GM23338 (cell line): ENCODE measurements around the gene FRK. TPM values are rescaled to one million over a fixed set of nuclear protein-coding genes. Genes with fewer than 3 reads are reported as not detected.

Experiments used
- ATAC-seq: fragments of 200-7000 bp; cut with Tn5 transposase; 3 replicates; pipeline ENCODE4 v1.9.1; 2020
- DNase-seq: peaks from one replicate; pipeline ENCODE4 v3.0.0-alpha.2; 2015; ENCODE audit warnings: low spot score
- H2AFZ ChIP-seq: fragments of 200-600 bp; sonication (generic); 2 replicates; pipeline ENCODE4 v1.8.0; 2016; ENCODE audit warnings: antibody characterized with exemption, mild to moderate bottlenecking, moderate library complexity
- H3F3A ChIP-seq: fragments of 200-600 bp; sonication (generic); replicated peaks from 2 replicates; pipeline ENCODE4 v1.8.0; 2017; ENCODE audit warnings: antibody characterized with exemption, mixed run types, low read depth
- H3K27ac ChIP-seq: fragments of 200-600 bp; sonication (generic); 2 replicates; pipeline ENCODE4 v1.6.1; 2016; ENCODE audit warnings: low read depth
- H3K27me3 ChIP-seq: fragments of 200-600 bp; sonication (generic); 2 replicates; pipeline ENCODE4 v1.8.0; 2016; ENCODE audit warnings: mild to moderate bottlenecking, mixed run types, moderate library complexity; ENCODE audit not compliant: insufficient read depth
- H3K36me3 ChIP-seq: fragments of 200-600 bp; sonication (generic); 2 replicates; pipeline ENCODE4 v1.8.0; 2016; ENCODE audit warnings: mild to moderate bottlenecking; ENCODE audit not compliant: insufficient read depth
- H3K4me1 ChIP-seq: fragments of 200-600 bp; sonication (generic); 2 replicates; pipeline ENCODE4 v1.8.0; 2016; ENCODE audit warnings: mild to moderate bottlenecking, moderate library complexity; ENCODE audit not compliant: insufficient read depth
- H3K4me2 ChIP-seq: fragments of 200-600 bp; sonication (generic); 2 replicates; pipeline ENCODE4 v1.7.1; 2017; ENCODE audit warnings: mixed run types
- H3K4me3 ChIP-seq: fragments of 200-600 bp; sonication (generic); 2 replicates; pipeline ENCODE4 v1.6.1; 2016; ENCODE audit warnings: mixed run types
- H3K79me2 ChIP-seq: fragments of 200-600 bp; sonication (generic); replicated peaks from 2 replicates; pipeline ENCODE4 v1.8.0; 2017; ENCODE audit warnings: mild to moderate bottlenecking; ENCODE audit not compliant: insufficient read depth
- H3K9me2 ChIP-seq: fragments of 200-600 bp; sonication (generic); 2 replicates; pipeline ENCODE4 v1.8.0; 2017; ENCODE audit not compliant: insufficient read depth
- H4K20me1 ChIP-seq: fragments of 200-600 bp; sonication (generic); replicated peaks from 2 replicates; pipeline ENCODE4 v1.8.0; 2017; ENCODE audit warnings: mild to moderate bottlenecking; ENCODE audit not compliant: insufficient read depth
- H3K27ac Mint-ChIP-seq: 2 replicates; pipeline ENCODE4 v1.8.0; 2020; ENCODE audit warnings: inconsistent platforms, mild to moderate bottlenecking, moderate library complexity, mixed read lengths
- H3K27me3 Mint-ChIP-seq: 3 replicates; pipeline ENCODE4 v1.8.0; 2022; ENCODE audit warnings: low read depth, mild to moderate bottlenecking, moderate library complexity, mixed read lengths, inconsistent platforms; ENCODE audit not compliant: insufficient read depth, poor library complexity
- H3K36me3 Mint-ChIP-seq: 3 replicates; pipeline ENCODE4 v1.8.0; 2021; ENCODE audit warnings: low read depth, mild to moderate bottlenecking, inconsistent platforms, moderate library complexity, mixed read lengths
- H3K4me1 Mint-ChIP-seq: 3 replicates; pipeline ENCODE4 v1.8.0; 2020; ENCODE audit warnings: mild to moderate bottlenecking, inconsistent platforms, mixed read lengths
- H3K4me3 Mint-ChIP-seq: 3 replicates; pipeline ENCODE4 v1.8.0; 2021; ENCODE audit warnings: moderate library complexity, mild to moderate bottlenecking, inconsistent platforms, mixed read lengths
- H3K9me3 Mint-ChIP-seq: 3 replicates; pipeline ENCODE4 v1.8.0; 2020; ENCODE audit warnings: moderate library complexity, mild to moderate bottlenecking, inconsistent platforms, mixed read lengths
- CREB1 ChIP-seq: fragments of 250-450 bp; sonication (Bioruptor Pico); IDR thresholded peaks from 2 replicates; pipeline ENCODE4 v1.5.0; 2020; ENCODE audit warnings: low read depth, mild to moderate bottlenecking, moderate library complexity
- NANOG ChIP-seq: IDR thresholded peaks from 2 replicates; pipeline ENCODE4 v1.6.1; 2016; ENCODE audit warnings: antibody characterized with exemption, borderline replicate concordance
- STAT1 ChIP-seq: IDR thresholded peaks from one replicate; pipeline ENCODE4 v1.6.1; 2016; ENCODE audit warnings: antibody characterized with exemption; ENCODE audit not compliant: unreplicated experiment
- ZNF114 ChIP-seq: fragments of 250-450 bp; sonication (Bioruptor Pico); IDR thresholded peaks from 2 replicates; pipeline ENCODE4 v1.5.0; 2020; ENCODE audit warnings: mild to moderate bottlenecking, moderate library complexity
- ZNF331 ChIP-seq: fragments of 250-450 bp; sonication (Bioruptor Pico); IDR thresholded peaks from 2 replicates; pipeline ENCODE4 v1.5.0; 2020; ENCODE audit warnings: low read depth, mild to moderate bottlenecking, moderate library complexity
- polyA plus RNA-seq: library from polyadenylated mRNA; unstranded; fragments of >200 nt; fragmentation: Nextera tagmentation; extraction: Ambion mirVana; gene quantifications from 2 replicates; pipeline ENCODE4 v1.2.1, GENCODE V29; 2016
- total RNA-seq: library from RNA; depleted of rRNA; stranded (reverse); fragments of >200 nt; shearing (Covaris generic); gene quantifications from 2 replicates; pipeline ENCODE4 v1.2.3, GENCODE V29; 2014
- TF ChIP-seq, protein P1 (sequence below): fragments of 250-450 bp; sonication (Bioruptor Pico); IDR thresholded peaks from 2 replicates; pipeline ENCODE4 v1.5.0; 2020; ENCODE audit warnings: mild to moderate bottlenecking, moderate library complexity

FRK gene
- total and polyA plus RNA-seq, 2 experiments from 2014 or later, result 0.06 to 0.24 TPM

DNA sequence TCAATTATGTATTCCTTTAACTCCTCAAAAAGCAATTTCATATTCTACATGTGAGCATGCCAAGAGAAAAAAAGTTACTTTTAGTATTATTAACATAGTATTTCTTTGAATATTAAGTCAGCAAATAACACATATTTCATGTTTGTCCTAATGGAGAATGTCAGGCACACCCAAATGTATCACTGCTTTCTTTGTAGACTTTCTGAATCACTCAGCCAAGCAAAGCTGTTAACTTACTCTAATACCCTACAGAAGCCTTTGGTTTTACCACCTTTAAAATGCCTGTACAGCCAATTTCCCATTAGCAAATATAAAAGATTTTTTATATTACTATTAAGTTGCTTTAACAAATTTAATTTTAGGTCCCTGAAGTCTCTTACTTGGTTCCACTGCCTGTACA is 23.8 kb downstream of the FRK start:
- H3K4me1 ChIP-seq, result peaks cover 6% of the 10 kb centered on the region; the same call in 1 of the 2 replicates
- no peak overlapping the region for H3K27ac ChIP-seq
- H3K27me3 ChIP-seq, result no peaks in the 10 kb centered on the region
- H3F3A ChIP-seq, result no peaks in the 10 kb centered on the region
- H3K4me3 ChIP-seq, result no peak overlapping the region
- Mint-ChIP-seq H3K4me1 (peaks cover 16% of the 10 kb centered on the region), H3K9me3 (no peaks in the 10 kb centered on the region), H3K27ac (no peak overlapping the region), H3K4me3 (no peak overlapping the region), H3K36me3 (no peaks in the 10 kb centered on the region), H3K27me3 (peaks cover 2% of the 10 kb centered on the region)
- no peaks in the 10 kb centered on the region for H3K36me3 ChIP-seq
- no peaks in the 10 kb centered on the region for H3K79me2 ChIP-seq
- H3K9me2 ChIP-seq, result no peaks in the 10 kb centered on the region
- no peak for ATAC-seq
- no peak for TF ChIP-seq STAT1
- no peak for DNase-seq
- H3K4me2 ChIP-seq, result no peak overlapping the region
- H4K20me1 ChIP-seq, result no peaks in the 10 kb centered on the region
- no peak overlapping the region for H2AFZ ChIP-seq

DNA sequence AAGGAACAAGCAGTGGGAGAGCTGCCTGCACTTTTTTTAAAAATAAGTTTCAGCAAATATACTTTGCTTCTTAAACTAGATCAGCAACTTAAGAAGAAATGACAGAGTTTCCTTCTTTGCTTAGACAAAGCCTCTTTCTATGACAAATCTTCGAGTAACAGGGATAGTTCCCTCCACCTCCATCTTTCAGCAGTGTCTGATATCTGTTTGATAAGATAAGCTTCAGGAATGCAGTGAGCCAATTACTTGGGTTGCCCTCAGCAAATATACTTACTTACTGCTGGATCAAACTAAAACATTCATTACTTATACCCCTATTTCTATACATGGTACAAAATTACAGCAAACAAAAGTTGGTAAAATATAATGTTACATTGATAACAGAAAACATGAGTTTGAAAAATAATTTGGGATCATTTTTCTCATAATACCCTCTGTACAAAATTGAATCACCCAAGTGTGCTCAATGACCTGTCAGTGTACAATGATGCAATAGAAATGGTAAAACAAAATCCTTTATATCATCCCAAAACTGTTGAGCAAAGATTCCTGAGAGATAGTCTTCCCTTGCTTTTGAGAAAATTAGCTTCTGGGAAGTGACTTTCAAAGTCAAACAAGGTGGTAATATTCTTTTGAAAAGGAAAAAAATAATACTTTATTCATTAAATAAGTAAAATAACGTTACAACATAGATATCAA is 24.5 kb downstream of the FRK start:
- H3K4me1 Mint-ChIP-seq, result peaks cover 14% of the 10 kb centered on the region
- Histone ChIP-seq H4K20me1 (no peaks in the 10 kb centered on the region), H3F3A (no peaks in the 10 kb centered on the region), H3K27ac (no peak overlapping the region), H2AFZ (no peak overlapping the region), H3K36me3 (no peaks in the 10 kb centered on the region), H3K9me2 (no peaks in the 10 kb centered on the region), H3K4me3 (no peak overlapping the region), H3K4me2 (no peak overlapping the region), H3K4me1 (peaks cover 6% of the 10 kb centered on the region; the same call in 1 of the 2 replicates), H3K27me3 (no peaks in the 10 kb centered on the region), H3K79me2 (no peaks in the 10 kb centered on the region)
- ATAC-seq (no peak), DNase-seq (no peak)
- H3K36me3 Mint-ChIP-seq, result no peaks in the 10 kb centered on the region
- no peak overlapping the region for H3K27ac Mint-ChIP-seq
- no peak overlapping the region for H3K4me3 Mint-ChIP-seq
- H3K27me3 Mint-ChIP-seq, result no peaks in the 10 kb centered on the region
- TF ChIP-seq CREB1 (CRISPR knock-in tag) (no peak), ZNF331 (CRISPR knock-in tag) (no peak), NANOG (no peak), ZNF114 (CRISPR knock-in tag) (no peak)
- TF ChIP-seq, protein P1, sequence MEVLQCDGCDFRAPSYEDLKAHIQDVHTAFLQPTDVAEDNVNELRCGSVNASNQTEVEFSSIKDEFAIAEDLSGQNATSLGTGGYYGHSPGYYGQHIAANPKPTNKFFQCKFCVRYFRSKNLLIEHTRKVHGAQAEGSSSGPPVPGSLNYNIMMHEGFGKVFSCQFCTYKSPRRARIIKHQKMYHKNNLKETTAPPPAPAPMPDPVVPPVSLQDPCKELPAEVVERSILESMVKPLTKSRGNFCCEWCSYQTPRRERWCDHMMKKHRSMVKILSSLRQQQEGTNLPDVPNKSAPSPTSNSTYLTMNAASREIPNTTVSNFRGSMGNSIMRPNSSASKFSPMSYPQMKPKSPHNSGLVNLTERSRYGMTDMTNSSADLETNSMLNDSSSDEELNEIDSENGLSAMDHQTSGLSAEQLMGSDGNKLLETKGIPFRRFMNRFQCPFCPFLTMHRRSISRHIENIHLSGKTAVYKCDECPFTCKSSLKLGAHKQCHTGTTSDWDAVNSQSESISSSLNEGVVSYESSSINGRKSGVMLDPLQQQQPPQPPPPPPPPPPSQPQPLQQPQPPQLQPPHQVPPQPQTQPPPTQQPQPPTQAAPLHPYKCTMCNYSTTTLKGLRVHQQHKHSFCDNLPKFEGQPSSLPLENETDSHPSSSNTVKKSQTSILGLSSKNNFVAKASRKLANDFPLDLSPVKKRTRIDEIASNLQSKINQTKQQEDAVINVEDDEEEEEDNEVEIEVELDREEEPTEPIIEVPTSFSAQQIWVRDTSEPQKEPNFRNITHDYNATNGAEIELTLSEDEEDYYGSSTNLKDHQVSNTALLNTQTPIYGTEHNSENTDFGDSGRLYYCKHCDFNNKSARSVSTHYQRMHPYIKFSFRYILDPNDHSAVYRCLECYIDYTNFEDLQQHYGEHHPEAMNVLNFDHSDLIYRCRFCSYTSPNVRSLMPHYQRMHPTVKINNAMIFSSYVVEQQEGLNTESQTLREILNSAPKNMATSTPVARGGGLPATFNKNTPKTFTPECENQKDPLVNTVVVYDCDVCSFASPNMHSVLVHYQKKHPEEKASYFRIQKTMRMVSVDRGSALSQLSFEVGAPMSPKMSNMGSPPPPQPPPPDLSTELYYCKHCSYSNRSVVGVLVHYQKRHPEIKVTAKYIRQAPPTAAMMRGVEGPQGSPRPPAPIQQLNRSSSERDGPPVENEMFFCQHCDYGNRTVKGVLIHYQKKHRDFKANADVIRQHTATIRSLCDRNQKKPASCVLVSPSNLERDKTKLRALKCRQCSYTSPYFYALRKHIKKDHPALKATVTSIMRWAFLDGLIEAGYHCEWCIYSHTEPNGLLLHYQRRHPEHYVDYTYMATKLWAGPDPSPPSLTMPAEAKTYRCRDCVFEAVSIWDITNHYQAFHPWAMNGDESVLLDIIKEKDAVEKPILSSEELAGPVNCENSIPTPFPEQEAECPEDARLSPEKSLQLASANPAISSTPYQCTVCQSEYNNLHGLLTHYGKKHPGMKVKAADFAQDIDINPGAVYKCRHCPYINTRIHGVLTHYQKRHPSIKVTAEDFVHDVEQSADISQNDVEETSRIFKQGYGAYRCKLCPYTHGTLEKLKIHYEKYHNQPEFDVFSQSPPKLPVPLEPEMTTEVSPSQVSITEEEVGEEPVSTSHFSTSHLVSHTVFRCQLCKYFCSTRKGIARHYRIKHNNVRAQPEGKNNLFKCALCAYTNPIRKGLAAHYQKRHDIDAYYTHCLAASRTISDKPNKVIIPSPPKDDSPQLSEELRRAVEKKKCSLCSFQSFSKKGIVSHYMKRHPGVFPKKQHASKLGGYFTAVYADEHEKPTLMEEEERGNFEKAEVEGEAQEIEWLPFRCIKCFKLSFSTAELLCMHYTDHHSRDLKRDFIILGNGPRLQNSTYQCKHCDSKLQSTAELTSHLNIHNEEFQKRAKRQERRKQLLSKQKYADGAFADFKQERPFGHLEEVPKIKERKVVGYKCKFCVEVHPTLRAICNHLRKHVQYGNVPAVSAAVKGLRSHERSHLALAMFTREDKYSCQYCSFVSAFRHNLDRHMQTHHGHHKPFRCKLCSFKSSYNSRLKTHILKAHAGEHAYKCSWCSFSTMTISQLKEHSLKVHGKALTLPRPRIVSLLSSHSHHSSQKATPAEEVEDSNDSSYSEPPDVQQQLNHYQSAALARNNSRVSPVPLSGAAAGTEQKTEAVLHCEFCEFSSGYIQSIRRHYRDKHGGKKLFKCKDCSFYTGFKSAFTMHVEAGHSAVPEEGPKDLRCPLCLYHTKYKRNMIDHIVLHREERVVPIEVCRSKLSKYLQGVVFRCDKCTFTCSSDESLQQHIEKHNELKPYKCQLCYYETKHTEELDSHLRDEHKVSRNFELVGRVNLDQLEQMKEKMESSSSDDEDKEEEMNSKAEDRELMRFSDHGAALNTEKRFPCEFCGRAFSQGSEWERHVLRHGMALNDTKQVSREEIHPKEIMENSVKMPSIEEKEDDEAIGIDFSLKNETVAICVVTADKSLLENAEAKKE, result no peak
- H3K9me3 Mint-ChIP-seq, result no peaks in the 10 kb centered on the region
